ENCODE data around the gene PPP2R3A.
A peak's percentile ranks its signal among the peaks of the same experiment; 100 is the strongest.

The PPP2R3A gene

GRCh38 chr3:135950941-135951340 lies 14.6 kb upstream of the PPP2R3A start:
- TF ChIP-seq CTCF (conservative IDR thresholded peaks at IDR 0.05) = no peak
- TF ChIP-seq ZFX (IDR thresholded peaks at IDR 0.05) = no peak
- H3K27ac ChIP-seq = no peak overlapping the region

GRCh38 chr3:135964160-135964955 lies 1.2 kb upstream of the PPP2R3A start:
- H3K27ac ChIP-seq = no peak overlapping the region
- TF ChIP-seq CTCF (conservative IDR thresholded peaks at IDR 0.05) (no peak), ZFX (IDR thresholded peaks at IDR 0.05) (no peak)

- TF ChIP-seq ZFX (IDR thresholded peaks at IDR 0.05) (no peak), CTCF (conservative IDR thresholded peaks at IDR 0.05) (no peak)
- peak overlapping the region; percentile 83; the same call in 1 of the 2 replicates for H3K27ac ChIP-seq
Observed at GRCh38 chr3:135965129-135965505, 411 bp upstream of the PPP2R3A start.

GRCh38 chr3:135966271-135966961 lies 888 bp downstream of the PPP2R3A start:
- peak; percentile 7; the same call in 1 of the 2 replicates for TF ChIP-seq CTCF (conservative IDR thresholded peaks at IDR 0.05)
- TF ChIP-seq ZFX (IDR thresholded peaks at IDR 0.05) = no peak
- peak overlapping the region; percentile 83 for H3K27ac ChIP-seq

GRCh38 chr3:135966962-135967274 lies 1.4 kb downstream of the PPP2R3A start:
- no peak for TF ChIP-seq CTCF (conservative IDR thresholded peaks at IDR 0.05)
- no peak for TF ChIP-seq ZFX (IDR thresholded peaks at IDR 0.05)
- H3K27ac ChIP-seq = no peak overlapping the region; the same call in 1 of the 2 replicates

- H3K27ac ChIP-seq = no peak overlapping the region
- TF ChIP-seq CTCF (conservative IDR thresholded peaks at IDR 0.05) (no peak), ZFX (IDR thresholded peaks at IDR 0.05) (no peak)
Observed at GRCh38 chr3:135967867-135968266, 2.3 kb downstream of the PPP2R3A start.

GRCh38 chr3:135970506-135971116 lies 5.1 kb downstream of the PPP2R3A start:
- H3K27ac ChIP-seq = no peak overlapping the region

More at GRCh38 chr3:135970506-135971116, 5.1 kb downstream of the PPP2R3A start:
- TF ChIP-seq CTCF (conservative IDR thresholded peaks at IDR 0.05) = no peak
- TF ChIP-seq ZFX (IDR thresholded peaks at IDR 0.05) = no peak

Measured in C4-2B (cell line).